ENCODE measurements around the gene PDXP.

DNA sequence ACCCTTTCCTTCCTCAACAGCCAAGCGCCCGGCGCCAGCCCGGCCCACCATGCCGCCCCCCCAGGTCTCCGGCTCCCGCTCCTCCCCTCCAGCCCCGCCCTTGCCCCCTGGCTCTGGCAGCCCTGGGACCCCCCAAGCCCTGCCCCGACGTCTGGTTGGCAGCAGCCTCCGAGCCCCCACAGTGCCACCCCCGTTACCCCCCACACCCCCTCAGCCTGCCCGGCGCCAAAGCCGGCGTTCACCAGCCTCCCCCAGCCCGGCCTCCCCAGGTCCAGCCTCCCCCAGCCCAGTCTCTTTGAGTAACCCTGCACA is 3.3 kb upstream of the PDXP start:
- TF ChIP-seq, protein P1, sequence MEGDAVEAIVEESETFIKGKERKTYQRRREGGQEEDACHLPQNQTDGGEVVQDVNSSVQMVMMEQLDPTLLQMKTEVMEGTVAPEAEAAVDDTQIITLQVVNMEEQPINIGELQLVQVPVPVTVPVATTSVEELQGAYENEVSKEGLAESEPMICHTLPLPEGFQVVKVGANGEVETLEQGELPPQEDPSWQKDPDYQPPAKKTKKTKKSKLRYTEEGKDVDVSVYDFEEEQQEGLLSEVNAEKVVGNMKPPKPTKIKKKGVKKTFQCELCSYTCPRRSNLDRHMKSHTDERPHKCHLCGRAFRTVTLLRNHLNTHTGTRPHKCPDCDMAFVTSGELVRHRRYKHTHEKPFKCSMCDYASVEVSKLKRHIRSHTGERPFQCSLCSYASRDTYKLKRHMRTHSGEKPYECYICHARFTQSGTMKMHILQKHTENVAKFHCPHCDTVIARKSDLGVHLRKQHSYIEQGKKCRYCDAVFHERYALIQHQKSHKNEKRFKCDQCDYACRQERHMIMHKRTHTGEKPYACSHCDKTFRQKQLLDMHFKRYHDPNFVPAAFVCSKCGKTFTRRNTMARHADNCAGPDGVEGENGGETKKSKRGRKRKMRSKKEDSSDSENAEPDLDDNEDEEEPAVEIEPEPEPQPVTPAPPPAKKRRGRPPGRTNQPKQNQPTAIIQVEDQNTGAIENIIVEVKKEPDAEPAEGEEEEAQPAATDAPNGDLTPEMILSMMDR (IDR thresholded peaks at IDR 0.05) = no peak
- no peak for TF ChIP-seq ZFX (IDR thresholded peaks at IDR 0.05; ENCODE audit: borderline replicate concordance)
